ENCODE measurements around the gene TENM4. TPM values are rescaled to one million over a fixed set of nuclear protein-coding genes. Genes with fewer than 3 reads are reported as not detected.

TENM4 gene
- total and polyA plus RNA-seq, 10 of the 15 experiments (the other 5 are each of a cell fraction or from before 2014, with no cell fraction given) = 0.03 to 0.12 (median 0.06) TPM; not detected in 7

- ATAC-seq (no peak), DNase-seq (ENCODE audit: low read depth, low spot score) (no peak), FAIRE-seq (no peak)
- in situ Hi-C loops (cut with MboI) (no loop called here), intact Hi-C loops (cut with micrococcal nuclease; ENCODE audit: unreplicated experiment) (no loop called here)
- Histone ChIP-seq H3K9ac (ENCODE audit: control insufficient read depth, insufficient read depth, low read length) (no peak overlapping the region), H2AFZ (ENCODE audit: control insufficient read depth, low read depth, low read length) (no peak overlapping the region), H3K79me2 (ENCODE audit: control insufficient read depth, insufficient read depth, low read length) (no peaks in the 10 kb centered on the region), H3K9me3 (replicated peaks; ENCODE audit: control insufficient read depth, insufficient read depth, low read length) (no peaks in the 10 kb centered on the region), H3K36me3 (ENCODE audit: control insufficient read depth in 2 of 2, insufficient read depth in 2 of 2, low read length in 1 of 2) (no peaks in the 10 kb centered on the region), H3K4me3 (no peak overlapping the region), H4K20me1 (ENCODE audit: control insufficient read depth, insufficient read depth) (no peaks in the 10 kb centered on the region), H3K27ac (ENCODE audit: control insufficient read depth, insufficient read depth) (no peak overlapping the region), H3K4me1 (ENCODE audit: control insufficient read depth, insufficient read depth, low read length) (no peaks in the 10 kb centered on the region), H3K27me3 (replicated peaks in 1 of 2; ENCODE audit: control insufficient read depth in 2 of 2, insufficient read depth in 2 of 2, low read length in 1 of 2) (no peaks in the 10 kb centered on the region), H3K4me2 (ENCODE audit: control insufficient read depth, insufficient read depth) (no peak overlapping the region)
- ChIA-PET CTCF (no interaction called here), SMC1A (ENCODE audit: uncharacterized antibody, unreplicated experiment) (no interaction called here), POLR2A (no interaction called here), RAD21 (ENCODE audit: unreplicated experiment) (no interaction called here)
- WGBS (ENCODE audit: insufficient coverage, insufficient replicate concordance, low lambda C conversion rate, missing lambda C conversion rate) = 68% methylated on average over 5 of the region's 5 CpGs
- no peak for TF ChIP-seq IKZF2 (IDR thresholded peaks at IDR 0.05)
- no peak for TF ChIP-seq SMARCA5 (IDR thresholded peaks at IDR 0.05)
- TF ChIP-seq NFYA (IDR thresholded peaks at IDR 0.05; ENCODE audit: borderline replicate concordance, low read depth, low read length) = no peak
- TF ChIP-seq ZBTB40 (IDR thresholded peaks at IDR 0.05; ENCODE audit: borderline replicate concordance) = no peak
- no TSS peak for BruUV-seq (replicated peaks)
Measured at GRCh38 chr11:79249295-79249993, 191.4 kb downstream of the TENM4 start.
